DMS114 treated with DMSO at 0.1 percent for 48 hours (cell line): ENCODE data around the gene GRPEL2.

Experiments used
- DNase-seq: peaks from one replicate; lab custom pipeline; 2025; ENCODE audit not compliant: unreplicated experiment; lab: John Stamatoyannopoulos, UW

GRPEL2 gene

GRCh38 chr5:149317281-149318048 lies 27.8 kb upstream of the GRPEL2 start:
- peak; percentile 39 for DNase-seq

DNA sequence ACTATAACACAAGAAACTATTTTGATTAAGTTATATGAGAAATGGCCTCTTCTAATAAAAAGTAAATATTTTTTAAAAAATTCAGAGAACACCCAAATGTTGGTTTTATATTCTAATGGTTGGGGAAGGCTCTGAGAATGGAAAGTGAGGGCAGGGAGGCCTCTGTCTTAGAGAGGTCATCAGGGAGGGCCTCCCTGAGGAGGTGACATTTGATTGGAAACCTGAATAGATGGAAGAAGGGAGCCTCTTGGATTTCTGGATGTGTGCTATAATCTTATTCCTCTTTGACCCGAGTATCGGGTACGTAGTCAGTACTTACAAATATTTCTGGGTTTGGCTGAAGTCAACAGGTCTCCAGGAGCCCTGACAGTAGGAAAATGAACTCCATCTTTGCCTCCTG lies 26.1 kb upstream of the GRPEL2 start:
- DNase-seq: no peak

DNA sequence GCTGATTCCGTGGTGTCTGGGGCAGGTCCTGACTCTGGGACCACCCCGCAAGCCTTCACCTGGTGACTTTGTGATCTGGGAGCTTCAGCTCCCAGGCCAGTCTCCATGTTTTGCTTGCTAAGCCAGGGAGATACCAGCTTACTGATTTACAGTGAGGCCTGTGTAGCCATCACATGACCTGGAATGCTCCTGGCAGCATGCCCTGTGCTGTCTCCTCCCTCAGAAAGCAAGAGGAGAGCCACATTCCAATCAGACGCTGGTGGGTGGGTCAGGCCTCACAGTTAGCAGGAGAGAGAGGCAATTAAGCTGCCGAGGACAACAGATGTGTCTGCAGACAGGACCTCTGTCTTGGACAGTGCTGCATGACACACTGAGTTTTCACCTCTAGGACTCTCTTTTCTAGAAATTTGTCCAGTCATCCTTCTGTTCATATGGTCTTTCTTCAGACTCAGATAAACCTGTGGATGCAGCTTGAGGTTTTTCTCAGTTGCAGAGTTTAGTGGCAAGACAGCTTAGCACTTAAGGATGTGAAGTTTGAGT lies 24.4 kb upstream of the GRPEL2 start:
- DNase-seq: no peak

DNA sequence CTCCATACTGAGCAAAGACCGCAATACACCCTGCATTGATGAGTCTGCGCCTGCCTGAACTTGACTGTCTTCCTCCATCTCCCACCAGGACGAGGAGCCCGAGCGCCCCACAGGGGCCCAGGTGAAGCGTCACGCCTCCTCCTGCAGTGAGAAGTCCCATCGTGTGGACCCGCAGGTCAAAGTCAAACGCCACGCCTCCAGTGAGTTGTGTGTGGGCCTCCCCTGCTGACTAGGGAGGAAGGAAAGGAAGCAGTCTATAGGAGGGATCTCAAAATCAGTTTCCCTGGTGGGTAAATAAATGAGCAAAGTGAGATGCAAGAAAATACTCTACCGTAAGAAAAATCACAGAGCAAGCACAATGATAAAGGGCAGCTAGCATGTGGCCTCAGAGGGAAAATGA lies 22.8 kb upstream of the GRPEL2 start:
- no peak for DNase-seq

GRCh38 chr5:149323210-149323609 lies 22.1 kb upstream of the GRPEL2 start:
- no peak for DNase-seq

DNA sequence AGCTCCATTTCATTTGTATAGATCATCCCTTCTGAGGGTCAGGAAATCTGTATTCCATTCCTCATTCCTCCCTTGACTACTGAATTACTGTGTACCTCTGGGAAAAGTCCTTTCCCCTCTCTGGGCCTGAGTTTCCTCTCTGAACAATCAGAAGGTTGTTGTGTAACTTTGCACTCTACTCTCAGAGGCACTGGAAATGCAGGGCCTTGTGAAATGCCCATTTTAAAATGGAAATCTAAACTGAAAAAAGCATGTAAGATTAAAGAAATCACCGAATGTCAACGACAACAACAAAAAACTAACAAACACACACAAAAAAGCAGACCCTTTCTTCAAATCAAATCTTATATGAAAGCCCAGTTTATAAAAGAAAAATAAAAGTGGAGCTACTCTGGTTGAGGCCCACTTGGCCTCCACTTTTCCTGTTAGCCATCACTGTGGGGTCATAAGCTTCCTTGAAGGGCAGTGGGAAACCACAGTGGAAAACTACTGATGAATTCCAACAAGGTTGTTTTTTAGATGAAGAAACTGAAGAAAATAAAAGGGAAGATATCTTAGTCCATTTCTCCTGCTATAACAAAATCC lies 21.6 kb upstream of the GRPEL2 start:
- DNase-seq: no peak

DNA sequence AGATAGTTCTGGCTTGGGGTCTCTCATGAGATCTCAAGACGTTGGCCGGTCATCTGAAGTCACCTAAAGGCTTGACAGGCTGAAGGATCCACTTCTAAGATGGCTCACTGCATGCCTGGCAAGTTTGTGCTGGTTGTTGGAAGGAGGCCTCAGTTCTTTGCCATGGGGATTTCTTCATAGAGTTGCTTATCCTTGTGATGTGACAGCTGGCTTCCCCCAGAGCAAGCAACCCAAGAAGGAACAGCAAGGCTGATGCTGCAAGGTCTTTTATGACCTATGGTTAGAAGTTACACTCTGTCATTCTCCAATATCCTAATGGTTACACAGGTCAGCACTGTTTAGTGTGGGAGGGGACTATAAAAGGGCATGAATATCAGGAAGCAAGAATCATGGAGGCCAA lies 20.7 kb upstream of the GRPEL2 start:
- DNase-seq: no peak

DNA sequence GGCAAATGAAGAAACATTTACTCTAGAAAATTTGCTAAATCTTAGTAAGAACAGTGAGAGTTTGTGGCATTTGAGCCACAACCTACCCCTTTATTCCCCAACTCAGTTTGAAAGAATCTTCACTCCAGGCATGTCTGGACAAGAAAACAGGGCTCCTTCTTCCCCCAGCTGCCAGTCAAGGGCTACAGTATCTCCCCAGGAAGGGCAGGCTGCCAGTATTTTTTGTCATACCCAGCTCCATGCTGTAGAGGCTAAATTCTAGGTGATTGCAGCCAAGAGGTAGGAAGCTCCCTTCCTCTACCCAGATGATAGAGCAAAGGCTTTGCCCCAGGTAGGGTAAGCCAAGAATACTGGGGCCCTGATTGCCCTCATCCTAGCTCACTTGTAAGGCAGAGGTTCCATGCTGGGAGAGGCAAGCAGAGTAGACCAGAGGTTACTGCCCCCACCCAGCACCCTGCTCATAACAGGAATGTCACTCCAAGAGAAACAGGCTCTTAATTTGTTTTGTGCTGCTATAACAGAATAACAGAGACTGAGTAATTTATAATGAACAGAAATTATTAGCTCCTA lies 20.0 kb upstream of the GRPEL2 start:
- DNase-seq: no peak

DNA sequence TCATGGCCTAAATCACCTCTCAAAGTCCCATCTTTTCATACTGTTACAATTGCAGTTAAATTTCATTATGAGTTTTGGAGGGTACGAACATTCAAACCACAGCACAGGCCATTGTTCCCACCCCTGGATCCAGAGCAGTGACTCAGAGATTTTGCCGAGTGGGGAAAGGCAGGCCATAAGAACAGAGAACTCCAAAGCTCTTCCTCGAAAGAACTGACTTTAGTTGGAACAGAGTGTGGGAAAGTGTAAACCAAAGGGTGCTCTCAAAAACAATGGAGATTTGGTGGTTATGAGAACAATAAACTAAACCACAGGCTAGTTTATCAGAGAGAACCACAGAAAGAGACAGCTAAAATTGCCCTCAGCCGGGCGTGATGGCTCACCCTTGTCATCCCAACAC lies 19.4 kb upstream of the GRPEL2 start:
- no peak for DNase-seq

DNA sequence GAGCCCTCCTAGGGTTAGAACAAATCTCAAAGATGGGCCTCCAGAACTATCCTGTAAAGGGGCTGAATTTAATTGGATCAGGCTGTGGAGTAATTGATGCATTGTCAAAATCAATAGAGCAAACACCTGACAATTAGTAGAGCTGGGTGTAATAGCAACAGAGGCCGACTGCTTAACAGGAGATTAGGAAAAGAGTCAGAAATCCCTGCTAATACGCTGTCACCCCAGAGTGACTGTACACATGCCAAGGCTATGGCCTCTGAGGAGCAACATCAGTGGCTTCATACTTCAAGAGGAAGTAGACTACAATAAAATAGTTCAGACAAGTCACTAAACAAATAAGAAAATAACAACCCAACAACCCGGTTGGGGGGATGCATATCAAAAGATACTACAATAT lies 18.7 kb upstream of the GRPEL2 start:
- DNase-seq: no peak

- no peak for DNase-seq
These were observed 17.1 kb upstream of the GRPEL2 start for GRCh38 chr5:149328177-149328576.

DNA sequence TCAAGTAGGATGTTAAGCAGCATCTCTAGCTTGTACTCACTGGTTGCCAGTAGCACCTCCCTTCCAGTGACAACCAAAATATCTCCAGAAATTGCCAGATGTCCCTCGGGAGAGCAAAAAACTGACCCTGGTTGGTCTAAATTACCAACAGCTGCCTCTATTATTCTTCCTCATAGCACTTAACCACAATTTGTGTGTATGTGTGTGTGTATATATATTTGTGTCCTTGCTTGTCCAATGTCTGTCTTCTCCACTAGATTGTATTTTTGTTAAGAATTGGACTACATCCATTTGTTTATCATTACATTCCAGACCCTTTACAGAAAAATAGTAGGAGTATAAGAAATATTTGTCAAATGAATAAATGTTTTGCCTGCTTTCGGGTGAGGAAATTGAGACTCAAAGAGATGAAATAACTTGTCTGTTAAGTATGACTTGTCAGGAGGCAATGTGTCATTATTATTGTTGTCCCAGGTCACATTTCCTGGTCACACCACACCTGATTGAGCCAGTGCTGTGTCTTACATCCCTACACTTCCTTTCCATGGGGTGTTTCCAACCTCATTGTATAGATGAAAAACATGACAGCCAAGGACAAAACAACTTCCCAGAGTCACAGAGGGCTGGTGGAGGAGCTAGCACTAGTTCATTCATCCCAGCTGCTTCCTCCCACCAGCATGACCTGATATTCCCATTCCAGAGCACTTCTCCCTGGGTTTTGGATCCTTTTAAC lies 11.4 kb upstream of the GRPEL2 start:
- no peak for DNase-seq

GRCh38 chr5:149337736-149338135 lies 7.6 kb upstream of the GRPEL2 start:
- DNase-seq: no peak

DNA sequence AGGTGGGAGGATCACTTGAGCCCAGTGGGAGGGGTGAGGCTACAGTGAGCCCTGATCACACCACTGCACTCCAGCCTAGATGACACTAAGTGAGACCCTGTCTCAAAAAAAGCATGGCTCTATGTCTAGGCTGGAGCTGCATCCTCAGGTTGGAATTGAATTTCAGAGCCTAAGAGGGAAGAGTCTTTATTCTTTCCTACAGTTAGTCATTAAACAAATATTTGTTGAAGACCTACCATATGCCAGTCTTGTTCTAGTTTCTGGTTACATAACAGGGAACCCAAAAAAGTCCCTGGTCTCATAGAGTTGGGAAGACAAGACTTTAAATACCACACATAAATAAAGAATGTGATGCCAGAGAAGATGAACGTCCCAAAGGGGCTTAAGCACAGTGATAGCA lies 6.9 kb upstream of the GRPEL2 start:
- no peak for DNase-seq

GRCh38 chr5:149340920-149341319 lies 4.4 kb upstream of the GRPEL2 start:
- no peak for DNase-seq

DNA sequence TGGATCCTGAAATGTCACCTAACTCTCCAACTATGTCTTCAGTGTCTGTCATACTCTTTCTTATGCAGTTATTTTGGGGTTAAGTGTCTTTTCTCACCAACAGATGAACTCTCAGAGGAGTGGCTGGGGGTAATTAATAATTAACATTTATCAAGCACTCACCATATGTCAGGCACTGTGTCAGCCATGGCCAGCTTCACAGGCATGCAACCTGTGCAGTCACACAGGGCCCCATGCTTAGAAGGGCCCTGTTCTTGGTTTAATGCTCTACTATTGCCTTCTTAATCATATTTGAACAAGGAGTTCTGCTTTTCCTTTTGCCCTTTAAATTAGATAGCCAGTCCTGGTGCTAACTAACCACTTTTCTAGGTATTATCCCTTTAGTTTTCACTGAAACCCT lies 3.4 kb upstream of the GRPEL2 start:
- no peak for DNase-seq

- no peak for DNase-seq
These were observed 1.1 kb upstream of the GRPEL2 start for GRCh38 chr5:149344151-149344550.

GRCh38 chr5:149345892-149346222 lies 558 bp downstream of the GRPEL2 start:
- DNase-seq: no peak

GRCh38 chr5:149348518-149348917 lies 3.2 kb downstream of the GRPEL2 start:
- no peak for DNase-seq

GRCh38 chr5:149349382-149349781 lies 4.1 kb downstream of the GRPEL2 start:
- no peak for DNase-seq

GRCh38 chr5:149352169-149352568 lies 6.9 kb downstream of the GRPEL2 start:
- DNase-seq: no peak

DNA sequence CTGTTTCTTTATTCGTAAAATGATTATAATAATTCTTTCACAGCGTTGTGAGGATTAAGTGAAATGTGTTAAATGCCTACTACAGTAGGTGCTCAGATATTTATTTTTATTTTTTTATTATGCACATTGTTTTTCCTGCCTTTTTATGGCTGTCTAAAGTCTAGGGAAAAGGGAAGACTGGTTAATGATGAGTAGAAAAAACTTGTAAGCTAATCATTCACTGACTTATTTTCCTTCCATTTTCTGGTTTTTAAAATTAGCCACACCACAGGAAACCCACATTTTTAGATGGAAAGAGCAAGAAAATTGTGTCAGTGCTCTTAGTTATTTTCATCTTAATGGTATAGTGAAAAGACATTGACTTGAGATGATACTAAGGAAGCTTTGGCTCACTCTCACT lies 8.6 kb downstream of the GRPEL2 start:
- no peak for DNase-seq
